Gastroesophageal sphincter (tissue), 2 donors: ENCODE measurements around the gene KRT85.

Source experiments
- EP300 ChIP-seq: sonication (generic); formaldehyde crosslinking; IDR thresholded peaks from one replicate; pipeline ENCODE4 v1.6.1; 2017; ENCODE audit warnings: antibody characterized with exemption, mild to moderate bottlenecking
- POLR2A ChIP-seq, 2 donors: fragments of 450-650 bp; IDR thresholded peaks; one replicate each; pipeline ENCODE4 v1.6.1; 2017; ENCODE audit warnings: antibody characterized with exemption in 2 of 2, mild to moderate bottlenecking in 2 of 2, moderate library complexity in 1 of 2

DNA sequence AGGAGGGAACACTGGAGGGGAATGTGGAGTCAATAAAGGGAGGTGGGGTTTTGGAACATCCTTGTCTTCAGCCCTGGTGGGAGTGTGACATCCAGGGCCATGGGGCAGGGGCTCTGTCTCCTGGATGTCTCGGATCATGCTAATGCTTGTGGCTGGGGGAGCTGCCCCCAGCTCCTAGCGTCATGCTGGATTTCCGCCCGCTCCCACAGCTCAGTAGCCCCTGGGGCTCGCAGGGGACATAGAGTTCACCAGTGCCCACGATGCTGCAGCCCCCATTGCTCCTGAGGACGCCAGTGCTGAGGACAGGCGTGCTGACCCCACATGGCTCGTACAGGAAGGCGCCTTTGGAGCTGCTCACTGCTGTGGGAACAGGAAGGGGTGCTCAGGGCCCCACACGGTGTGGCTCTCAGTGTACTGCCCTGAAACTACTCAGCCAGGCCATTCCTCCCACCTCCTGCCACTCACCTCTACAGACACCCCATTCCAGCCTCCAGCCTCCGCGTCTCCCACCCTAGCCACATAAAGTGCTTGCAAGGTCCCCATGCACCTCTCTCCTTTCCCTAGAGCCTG lies 27.6 kb upstream of the KRT85 start:
- no peak for TF ChIP-seq EP300
- TF ChIP-seq POLR2A (IDR thresholded peaks at IDR 0.05) = no peak
